Melanocyte of skin (primary cell): ENCODE measurements around the gene RITA1. TPM values are rescaled to one million over a fixed set of nuclear protein-coding genes. Genes with fewer than 3 reads are reported as not detected.

Experiments used
- small RNA-seq, 2 donors: library from RNA; depleted of rRNA; stranded (forward); fragments of <200 nt; gene quantifications; one replicate each; pipeline ENCODE3, GENCODE V24; 2012
- total RNA-seq, 2 donors: library from RNA; depleted of rRNA; stranded (reverse); fragments of >200 nt; gene quantifications; 2 replicates each; pipeline ENCODE4 v1.2.3, GENCODE V29; 2012

Gene RITA1, protein sequence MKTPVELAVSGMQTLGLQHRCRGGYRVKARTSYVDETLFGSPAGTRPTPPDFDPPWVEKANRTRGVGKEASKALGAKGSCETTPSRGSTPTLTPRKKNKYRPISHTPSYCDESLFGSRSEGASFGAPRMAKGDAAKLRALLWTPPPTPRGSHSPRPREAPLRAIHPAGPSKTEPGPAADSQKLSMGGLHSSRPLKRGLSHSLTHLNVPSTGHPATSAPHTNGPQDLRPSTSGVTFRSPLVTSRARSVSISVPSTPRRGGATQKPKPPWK
- 10 to 100 TPM; 22.0 to 30.0 TPM for total RNA-seq

GRCh38 chr12:113185180-113186032 lies at the start of gene RITA1, which contains the start of gene DDX54:
TSS of gene RITA1 (plus strand) at chr12:113185721. CDS start at chr12:113186747, 1,026 bp downstream.
TSS of gene DDX54 (minus strand) at chr12:113185478. CDS start at chr12:113185451, 27 bp downstream.

DNA sequence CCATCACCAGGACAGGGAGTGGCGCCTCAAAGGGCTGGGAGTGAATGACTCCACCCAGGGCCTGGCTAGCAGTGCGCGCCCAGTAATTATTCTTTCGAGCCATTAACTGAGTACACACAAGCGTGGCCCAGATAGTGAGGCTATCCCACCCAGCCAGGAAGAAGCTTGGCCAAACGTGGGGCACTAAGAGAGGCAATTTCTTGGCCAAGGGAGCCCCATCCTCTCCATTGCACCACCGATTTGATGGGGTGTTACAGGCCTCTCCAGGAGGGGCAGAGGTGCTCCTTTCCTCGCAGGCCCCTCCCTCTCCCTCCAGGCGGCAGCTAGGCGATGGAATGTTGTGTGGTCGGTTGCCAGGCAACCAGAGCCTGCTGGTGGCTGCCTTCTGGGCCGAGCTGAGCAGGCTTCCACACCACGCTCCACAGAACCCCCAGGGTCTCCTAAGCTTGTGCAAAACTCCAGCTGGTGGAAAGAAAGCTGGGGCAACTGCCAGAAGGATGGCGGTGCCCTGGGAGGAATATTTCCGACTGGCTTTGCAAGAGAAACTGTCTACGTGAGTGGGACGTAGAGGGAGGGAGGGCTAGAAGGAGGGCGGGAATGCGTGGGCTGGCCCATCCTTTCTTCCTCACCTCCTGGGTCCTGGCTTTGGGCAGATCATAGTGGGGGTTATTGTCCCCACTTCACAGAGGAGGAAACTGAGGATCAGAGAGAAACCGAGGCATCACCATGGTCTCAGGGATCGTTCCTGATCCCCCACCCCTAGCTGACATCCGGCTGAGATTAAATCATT lies 36.0 kb upstream of the RITA1 start, which contains the start of gene CFAP73:
TSS of gene CFAP73 (plus strand) at position 364 of the 790 bp plus-strand sequence. CDS start at position 498, 134 bp downstream.

DNA sequence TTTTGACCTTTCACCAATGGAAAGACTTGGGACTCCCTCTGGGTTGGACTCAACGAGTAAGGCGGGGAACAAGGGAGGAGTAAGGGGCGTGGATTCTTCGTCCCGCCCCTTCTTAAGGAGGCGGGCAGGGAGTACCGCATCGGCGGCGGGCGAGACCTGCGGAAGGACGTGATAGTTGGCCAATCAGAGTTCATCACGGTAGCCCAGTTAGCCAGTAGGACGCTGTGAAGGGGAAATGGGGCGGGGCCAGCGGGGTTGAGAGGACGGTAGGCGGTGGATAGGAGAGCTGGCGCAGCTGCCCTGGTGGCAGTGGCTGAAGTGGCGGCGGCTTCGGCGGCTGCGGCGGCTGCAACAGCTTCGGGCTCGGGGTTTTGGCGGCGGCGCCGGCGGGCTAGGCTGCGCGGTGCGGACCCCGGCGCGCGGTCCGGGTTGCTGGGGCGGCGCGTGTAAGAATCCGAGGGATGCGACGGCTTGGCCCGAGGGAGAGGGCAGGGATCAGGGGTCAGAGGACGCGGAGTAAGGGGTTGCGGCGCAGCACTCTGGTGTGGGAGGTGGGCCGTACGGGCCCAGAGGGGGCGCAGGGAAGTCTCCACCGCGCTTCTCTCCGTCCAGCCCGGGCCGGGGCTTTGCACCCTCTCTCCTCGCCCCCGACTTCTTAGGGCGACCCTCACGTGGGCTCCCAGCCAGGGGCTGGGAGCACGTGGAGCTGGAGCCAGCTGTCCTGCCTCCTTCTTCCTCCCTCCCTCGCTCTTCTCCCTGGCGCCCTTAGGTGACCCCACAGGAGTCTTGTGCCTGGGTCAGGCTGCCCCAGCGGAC lies 35.9 kb downstream of the RITA1 start, which contains the start of gene TPCN1:
TSS of gene TPCN1 (plus strand) at position 284 of the 816 bp plus-strand sequence. CDS start 5,389 bp downstream, outside the sequence.

Small RNA genes within 50 kb of the gene (small RNA-seq; reads per million reads assigned to genes)
- gene MIR7106 (0 reads per million in 2 donors), gene RF00019 (0 reads per million in 2 donors)

Other genes starting within 250 kb of the RITA1 start
- 100 to 1,000 TPM; 186 to 302 TPM for gene OAS3, start 247.2 kb upstream of the RITA1 start, total RNA-seq
- 100 to 1,000 TPM; 344 to 425 TPM for gene OAS2, start 207.2 kb upstream of the RITA1 start, total RNA-seq
- gene DTX1, start 129.0 kb upstream of the RITA1 start, total RNA-seq = under 1 TPM; under 0.01 to 0.34 TPM
- gene RASAL1, start 50.0 kb upstream of the RITA1 start, total RNA-seq = under 1 TPM in 1 of 2 donors, not detected in 1; under 0.01 TPM
- gene CFAP73, start 36.0 kb upstream of the RITA1 start, total RNA-seq = not detected
- 10 to 100 TPM; 33.4 to 48.0 TPM for gene DDX54, start 243 bp upstream of the RITA1 start, total RNA-seq
- 10 to 100 TPM; 11.4 to 16.0 TPM for gene TPCN1, start 35.7 kb downstream of the RITA1 start, total RNA-seq
- 10 to 100 TPM; 10.7 to 12.0 TPM for gene SLC8B1, start 149.4 kb downstream of the RITA1 start, total RNA-seq
- gene PLBD2, start 172.9 kb downstream of the RITA1 start, total RNA-seq = 10 to 100 TPM; 44.0 to 60.6 TPM
- not detected for gene SDS, start 218.2 kb downstream of the RITA1 start, total RNA-seq
- 10 to 100 TPM in 1 of 2 donors, 1 to 10 TPM in 1; 5.0 to 10.7 TPM for gene SDSL, start 236.7 kb downstream of the RITA1 start, total RNA-seq